HCT116 (cell line): ENCODE measurements around the gene ALDOC.

Experiments used
- EGR1 ChIP-seq: IDR thresholded peaks from 2 replicates; pipeline ENCODE4 v1.6.1; 2012; ENCODE audit warnings: low read depth
- POLR2AphosphoS5 ChIP-seq: IDR thresholded peaks from 2 replicates; pipeline ENCODE4 v1.6.1; 2011; ENCODE audit warnings: mild to moderate bottlenecking, low read depth, low read length, moderate library complexity
- REST ChIP-seq: IDR thresholded peaks from 2 replicates; pipeline ENCODE4 v1.6.1; 2012; ENCODE audit warnings: low read depth

- TF ChIP-seq POLR2AphosphoS5 (no peak), EGR1 (no peak), REST (no peak)
Observed at GRCh38 chr17:28569446-28569845, 7.2 kb downstream of the ALDOC start.
